ENCODE measurements around the gene TEAD4. TPM values are rescaled to one million over a fixed set of nuclear protein-coding genes. Genes with fewer than 3 reads are reported as not detected.

TEAD4 gene
- total RNA-seq: not detected

DNA sequence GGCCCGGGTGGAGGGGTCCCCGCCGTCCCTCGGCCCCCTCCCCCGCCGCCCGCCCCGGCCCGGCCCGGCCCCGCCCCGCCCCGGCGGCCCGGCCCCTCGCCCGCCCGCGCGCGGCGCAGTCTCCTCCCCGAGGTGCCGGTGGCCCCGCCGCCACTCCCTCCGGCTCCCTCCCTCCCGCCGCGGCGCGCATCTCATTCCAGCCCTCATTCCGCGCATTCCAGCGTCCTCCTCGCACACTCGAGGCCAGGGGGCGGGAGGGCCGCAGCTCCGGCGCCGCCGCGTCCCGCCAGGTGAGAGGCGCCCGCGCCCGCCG is at the start of gene TEAD4:
Gene TEAD4 (plus strand): TSS at position 206 of the 313 bp plus-strand sequence.
- no peaks in the 10 kb centered on the region for H3K4me1 ChIP-seq (ENCODE audit: insufficient read depth, low read length)
- no peaks in the 10 kb centered on the region for H3K9me3 ChIP-seq (ENCODE audit: low read depth, low read length)
- no peak within 1 kb of the TSS for H3K4me3 ChIP-seq (ENCODE audit: low read length)
- peaks cover 48% of the 10 kb centered on the region for H3K27me3 ChIP-seq (ENCODE audit: insufficient read depth, low read length)

- Histone ChIP-seq H3K9me3 (ENCODE audit: low read depth, low read length) (no peaks in the 10 kb centered on the region), H3K4me1 (ENCODE audit: insufficient read depth, low read length) (no peaks in the 10 kb centered on the region)
Measured at GRCh38 chr12:2912216-2912575, 47.0 kb upstream of the TEAD4 start.

GRCh38 chr12:2919249-2919648 is 39.9 kb upstream of the TEAD4 start:
- Histone ChIP-seq H3K27me3 (ENCODE audit: insufficient read depth, low read length) (no peaks in the 10 kb centered on the region), H3K4me1 (ENCODE audit: insufficient read depth, low read length) (no peaks in the 10 kb centered on the region), H3K9me3 (ENCODE audit: low read depth, low read length) (no peaks in the 10 kb centered on the region), H3K4me3 (ENCODE audit: low read length) (no peak overlapping the region)

More at GRCh38 chr12:2912216-2912575, 47.0 kb upstream of the TEAD4 start:
- Histone ChIP-seq H3K27me3 (ENCODE audit: insufficient read depth, low read length) (no peaks in the 10 kb centered on the region), H3K4me3 (ENCODE audit: low read length) (no peak overlapping the region)

DNA sequence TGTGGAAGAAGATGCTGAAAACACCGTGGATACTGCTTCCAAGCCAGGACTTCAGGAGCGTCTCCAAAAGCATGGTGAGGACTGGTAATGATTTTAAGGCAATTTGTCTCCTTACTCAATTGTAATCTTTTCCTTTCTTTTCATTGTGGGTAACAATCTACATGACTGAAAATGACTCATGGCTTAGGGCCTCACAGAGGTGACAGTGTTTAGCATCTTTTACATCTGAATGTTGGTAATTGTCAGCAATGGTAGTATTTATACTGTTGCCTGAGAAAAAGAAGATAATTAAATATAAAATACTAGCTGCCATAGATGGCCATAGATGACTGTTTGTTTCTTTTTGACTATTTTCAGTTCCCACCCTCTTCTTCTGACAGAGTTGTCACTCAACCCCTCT is 36.9 kb upstream of the TEAD4 start:
- H3K4me1 ChIP-seq (ENCODE audit: insufficient read depth, low read length): no peaks in the 10 kb centered on the region
- no peaks in the 10 kb centered on the region for H3K27me3 ChIP-seq (ENCODE audit: insufficient read depth, low read length)
- no peaks in the 10 kb centered on the region for H3K9me3 ChIP-seq (ENCODE audit: low read depth, low read length)
- H3K4me3 ChIP-seq (ENCODE audit: low read length): no peak overlapping the region

- Histone ChIP-seq H3K4me1 (ENCODE audit: insufficient read depth, low read length) (no peaks in the 10 kb centered on the region), H3K9me3 (ENCODE audit: low read depth, low read length) (no peaks in the 10 kb centered on the region), H3K27me3 (ENCODE audit: insufficient read depth, low read length) (no peaks in the 10 kb centered on the region), H3K4me3 (ENCODE audit: low read length) (no peak overlapping the region)
Measured at GRCh38 chr12:2923057-2923456, 36.1 kb upstream of the TEAD4 start.

DNA sequence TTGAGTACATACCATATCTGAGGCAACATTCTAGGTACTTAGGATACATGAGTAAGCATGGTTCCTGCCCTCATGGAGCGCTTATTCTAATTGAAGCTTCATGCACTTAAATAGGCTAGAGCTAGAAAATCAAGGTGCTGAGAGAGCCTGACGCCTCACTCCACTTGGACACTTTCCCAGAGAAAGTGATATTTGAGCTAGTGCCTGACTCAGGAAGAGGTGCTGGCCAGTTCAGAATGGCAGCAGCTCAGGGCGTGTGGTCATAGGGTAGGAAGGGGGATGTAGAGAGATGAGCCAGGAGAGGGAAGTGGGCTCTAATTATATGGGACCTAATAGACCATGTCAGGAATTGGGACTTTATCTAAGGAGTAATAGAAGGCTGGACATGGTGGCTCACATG is 35.2 kb upstream of the TEAD4 start:
- Histone ChIP-seq H3K4me3 (ENCODE audit: low read length) (no peak overlapping the region), H3K9me3 (ENCODE audit: low read depth, low read length) (no peaks in the 10 kb centered on the region), H3K4me1 (ENCODE audit: insufficient read depth, low read length) (no peaks in the 10 kb centered on the region), H3K27me3 (ENCODE audit: insufficient read depth, low read length) (no peaks in the 10 kb centered on the region)

DNA sequence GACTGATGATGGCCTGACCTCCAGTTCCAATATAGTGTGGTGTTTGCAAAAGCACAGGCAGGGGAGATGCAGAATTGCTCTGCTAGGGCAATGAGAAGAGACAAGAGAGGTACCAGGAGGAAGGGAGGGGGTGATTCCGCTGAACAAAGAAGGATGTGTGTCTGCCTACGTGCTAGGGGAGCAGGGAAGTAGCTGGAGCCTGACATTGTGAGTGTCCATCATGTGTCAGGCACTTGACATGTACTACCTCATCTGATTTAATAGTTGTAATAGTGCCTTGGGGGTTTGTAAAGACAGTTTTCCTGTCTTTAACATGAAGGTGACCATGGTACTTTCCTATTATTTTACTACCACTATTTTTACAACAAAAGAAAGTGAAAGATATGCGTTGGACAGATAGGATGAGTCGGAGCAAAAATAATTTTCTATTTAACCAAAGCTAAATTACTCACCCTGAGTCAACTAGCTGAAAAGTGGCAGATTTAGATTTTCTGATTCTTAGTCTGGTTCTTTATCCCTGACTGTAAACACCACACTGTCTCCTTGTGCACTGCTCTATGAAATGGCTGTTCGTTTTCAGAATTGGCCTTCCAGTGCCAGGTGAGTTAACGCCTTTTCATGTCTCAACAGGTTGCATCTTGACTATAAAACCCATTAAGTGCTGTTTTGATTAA is 33.7 kb upstream of the TEAD4 start:
- H3K4me1 ChIP-seq (ENCODE audit: insufficient read depth, low read length): no peaks in the 10 kb centered on the region
- H3K9me3 ChIP-seq (ENCODE audit: low read depth, low read length): no peaks in the 10 kb centered on the region
- no peak overlapping the region for H3K4me3 ChIP-seq (ENCODE audit: low read length)
- H3K27me3 ChIP-seq (ENCODE audit: insufficient read depth, low read length): no peaks in the 10 kb centered on the region

GRCh38 chr12:2930865-2931264 is 28.3 kb upstream of the TEAD4 start:
- H3K4me3 ChIP-seq (ENCODE audit: low read length): no peak overlapping the region
- no peaks in the 10 kb centered on the region for H3K27me3 ChIP-seq (ENCODE audit: insufficient read depth, low read length)
- no peaks in the 10 kb centered on the region for H3K4me1 ChIP-seq (ENCODE audit: insufficient read depth, low read length)
- no peaks in the 10 kb centered on the region for H3K9me3 ChIP-seq (ENCODE audit: low read depth, low read length)

GRCh38 chr12:2933586-2933985 is 25.6 kb upstream of the TEAD4 start:
- Histone ChIP-seq H3K9me3 (ENCODE audit: low read depth, low read length) (no peaks in the 10 kb centered on the region), H3K4me1 (ENCODE audit: insufficient read depth, low read length) (no peaks in the 10 kb centered on the region), H3K27me3 (ENCODE audit: insufficient read depth, low read length) (no peaks in the 10 kb centered on the region), H3K4me3 (ENCODE audit: low read length) (no peak overlapping the region)

DNA sequence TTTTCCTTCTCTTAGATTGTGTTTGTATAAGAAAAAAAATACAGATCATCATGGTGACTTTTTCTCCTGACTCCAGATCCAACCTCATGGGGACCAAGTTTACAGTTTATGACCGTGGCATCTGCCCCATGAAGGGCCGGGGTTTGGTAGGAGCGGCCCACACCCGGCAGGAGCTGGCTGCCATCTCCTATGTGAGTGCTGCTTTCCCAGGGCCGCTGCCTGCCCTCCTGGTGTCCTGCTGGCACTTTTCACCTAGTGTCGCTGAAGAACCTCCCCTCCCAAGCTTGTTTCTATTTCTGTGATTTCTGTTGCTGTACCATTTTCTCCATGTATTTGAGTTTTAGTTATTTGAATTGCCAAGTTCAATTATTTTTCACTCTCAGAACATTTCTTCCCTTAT is 24.8 kb upstream of the TEAD4 start:
- Histone ChIP-seq H3K4me1 (ENCODE audit: insufficient read depth, low read length) (no peaks in the 10 kb centered on the region), H3K4me3 (ENCODE audit: low read length) (no peak overlapping the region), H3K9me3 (ENCODE audit: low read depth, low read length) (no peaks in the 10 kb centered on the region), H3K27me3 (ENCODE audit: insufficient read depth, low read length) (no peaks in the 10 kb centered on the region)

DNA sequence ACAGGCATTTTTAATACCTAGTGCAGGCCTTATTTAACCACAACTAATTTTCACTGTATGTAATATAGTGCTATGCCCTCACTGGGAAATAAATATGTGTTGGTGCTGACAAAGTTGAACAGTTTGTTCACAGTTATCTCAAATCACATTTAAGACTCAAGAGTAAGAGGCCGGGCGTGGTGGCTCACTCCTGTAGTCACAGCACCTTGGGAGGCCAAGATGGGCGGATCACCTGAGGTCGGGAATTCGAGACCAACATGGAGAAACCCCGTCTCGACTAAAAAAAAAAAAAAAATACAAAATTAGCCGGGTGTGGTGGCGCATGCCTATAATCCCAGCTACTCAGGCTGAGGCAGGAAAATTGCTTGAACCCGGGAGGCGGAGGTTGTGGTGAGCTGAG is 22.9 kb upstream of the TEAD4 start:
- no peaks in the 10 kb centered on the region for H3K27me3 ChIP-seq (ENCODE audit: insufficient read depth, low read length)
- H3K9me3 ChIP-seq (ENCODE audit: low read depth, low read length): no peaks in the 10 kb centered on the region
- H3K4me3 ChIP-seq (ENCODE audit: low read length): no peak overlapping the region
- no peaks in the 10 kb centered on the region for H3K4me1 ChIP-seq (ENCODE audit: insufficient read depth, low read length)

- H3K4me3 ChIP-seq (ENCODE audit: low read length): no peak overlapping the region
- H3K4me1 ChIP-seq (ENCODE audit: insufficient read depth, low read length): no peaks in the 10 kb centered on the region
- H3K9me3 ChIP-seq (ENCODE audit: low read depth, low read length): no peaks in the 10 kb centered on the region
- H3K27me3 ChIP-seq (ENCODE audit: insufficient read depth, low read length): no peaks in the 10 kb centered on the region
Measured at GRCh38 chr12:2937500-2937899, 21.7 kb upstream of the TEAD4 start.

- Histone ChIP-seq H3K9me3 (ENCODE audit: low read depth, low read length) (no peaks in the 10 kb centered on the region), H3K4me1 (ENCODE audit: insufficient read depth, low read length) (no peaks in the 10 kb centered on the region), H3K27me3 (ENCODE audit: insufficient read depth, low read length) (no peaks in the 10 kb centered on the region), H3K4me3 (ENCODE audit: low read length) (no peak overlapping the region)
Measured at GRCh38 chr12:2939191-2939590, 20.0 kb upstream of the TEAD4 start.

- Histone ChIP-seq H3K9me3 (ENCODE audit: low read depth, low read length) (no peaks in the 10 kb centered on the region), H3K4me1 (ENCODE audit: insufficient read depth, low read length) (no peaks in the 10 kb centered on the region), H3K4me3 (ENCODE audit: low read length) (no peak overlapping the region), H3K27me3 (ENCODE audit: insufficient read depth, low read length) (no peaks in the 10 kb centered on the region)
Measured at GRCh38 chr12:2940564-2940963, 18.6 kb upstream of the TEAD4 start.

DNA sequence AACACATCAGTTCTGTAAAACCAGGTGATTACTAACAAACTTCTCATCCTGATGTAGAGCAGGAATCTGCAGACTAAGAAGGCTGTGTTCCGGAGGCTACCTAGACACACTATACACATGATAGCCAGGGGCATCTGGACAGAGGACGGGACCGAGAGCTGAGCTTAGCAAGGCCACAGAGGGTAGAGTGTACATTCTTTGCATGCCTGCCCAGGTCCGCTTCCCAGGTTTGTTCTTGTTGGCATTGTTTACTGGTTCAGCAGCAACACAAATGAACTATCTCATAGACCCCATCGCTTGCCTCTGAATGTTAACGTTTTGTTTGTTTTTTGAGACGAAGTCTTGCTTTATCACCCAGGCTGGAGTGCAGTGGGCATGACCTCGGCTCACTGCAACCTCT is 17.7 kb upstream of the TEAD4 start:
- no peaks in the 10 kb centered on the region for H3K9me3 ChIP-seq (ENCODE audit: low read depth, low read length)
- H3K27me3 ChIP-seq (ENCODE audit: insufficient read depth, low read length): no peaks in the 10 kb centered on the region
- no peak overlapping the region for H3K4me3 ChIP-seq (ENCODE audit: low read length)
- H3K4me1 ChIP-seq (ENCODE audit: insufficient read depth, low read length): no peaks in the 10 kb centered on the region

- Histone ChIP-seq H3K4me1 (ENCODE audit: insufficient read depth, low read length) (no peaks in the 10 kb centered on the region), H3K27me3 (ENCODE audit: insufficient read depth, low read length) (no peaks in the 10 kb centered on the region), H3K9me3 (ENCODE audit: low read depth, low read length) (no peaks in the 10 kb centered on the region), H3K4me3 (ENCODE audit: low read length) (no peak overlapping the region)
Measured at GRCh38 chr12:2944401-2945047, 14.7 kb upstream of the TEAD4 start.

All from mononuclear cell (primary cell).